ENCODE measurements around the gene KRTAP4-3. TPM values are rescaled to one million over a fixed set of nuclear protein-coding genes. Genes with fewer than 3 reads are reported as not detected.

KRTAP4-3 gene
- total RNA-seq, 1 donor from 2014 or later: not detected

GRCh38 chr17:41178843-41179616 is 11.0 kb upstream of the KRTAP4-3 start:
- H3K4me3 Mint-ChIP-seq (ENCODE audit: low read depth): no peak overlapping the region
- peaks cover 6% of the 10 kb centered on the region for H3K4me1 Mint-ChIP-seq (ENCODE audit: low read depth)
- H3K9me3 Mint-ChIP-seq (ENCODE audit: low read depth): no peaks in the 10 kb centered on the region
- no peak overlapping the region for H3K27ac Mint-ChIP-seq
- DNase-seq (ENCODE audit: low spot score, unreplicated experiment): no peak
- peaks cover 27% of the 10 kb centered on the region for H3K27me3 Mint-ChIP-seq
- no peaks in the 10 kb centered on the region for H3K36me3 Mint-ChIP-seq (ENCODE audit: insufficient read depth)
- TF ChIP-seq, protein P1, sequence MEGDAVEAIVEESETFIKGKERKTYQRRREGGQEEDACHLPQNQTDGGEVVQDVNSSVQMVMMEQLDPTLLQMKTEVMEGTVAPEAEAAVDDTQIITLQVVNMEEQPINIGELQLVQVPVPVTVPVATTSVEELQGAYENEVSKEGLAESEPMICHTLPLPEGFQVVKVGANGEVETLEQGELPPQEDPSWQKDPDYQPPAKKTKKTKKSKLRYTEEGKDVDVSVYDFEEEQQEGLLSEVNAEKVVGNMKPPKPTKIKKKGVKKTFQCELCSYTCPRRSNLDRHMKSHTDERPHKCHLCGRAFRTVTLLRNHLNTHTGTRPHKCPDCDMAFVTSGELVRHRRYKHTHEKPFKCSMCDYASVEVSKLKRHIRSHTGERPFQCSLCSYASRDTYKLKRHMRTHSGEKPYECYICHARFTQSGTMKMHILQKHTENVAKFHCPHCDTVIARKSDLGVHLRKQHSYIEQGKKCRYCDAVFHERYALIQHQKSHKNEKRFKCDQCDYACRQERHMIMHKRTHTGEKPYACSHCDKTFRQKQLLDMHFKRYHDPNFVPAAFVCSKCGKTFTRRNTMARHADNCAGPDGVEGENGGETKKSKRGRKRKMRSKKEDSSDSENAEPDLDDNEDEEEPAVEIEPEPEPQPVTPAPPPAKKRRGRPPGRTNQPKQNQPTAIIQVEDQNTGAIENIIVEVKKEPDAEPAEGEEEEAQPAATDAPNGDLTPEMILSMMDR (IDR thresholded peaks at IDR 0.05; ENCODE audit: unreplicated experiment): no peak

DNA sequence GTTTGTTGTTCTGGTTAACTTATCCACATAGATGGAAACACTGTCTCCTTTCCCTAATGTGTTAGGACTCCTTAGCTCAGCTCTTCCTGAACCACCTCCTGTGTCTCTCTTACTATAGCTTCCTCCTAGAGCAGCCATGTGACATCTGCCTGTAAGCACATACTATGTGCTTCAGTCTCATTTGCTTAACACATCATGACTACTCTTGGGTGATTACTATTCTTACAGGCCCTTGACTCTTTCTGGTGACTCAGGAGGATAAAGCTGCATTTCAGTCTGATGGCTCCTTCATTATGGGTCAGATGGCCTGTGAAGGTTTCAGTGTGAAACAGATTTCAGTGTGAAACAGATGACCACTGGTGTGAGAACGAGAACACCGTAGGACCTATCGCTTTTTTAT is 10.3 kb upstream of the KRTAP4-3 start:
- no peak for DNase-seq (ENCODE audit: low spot score, unreplicated experiment)
- Mint-ChIP-seq H3K9me3 (ENCODE audit: low read depth) (no peaks in the 10 kb centered on the region), H3K4me3 (ENCODE audit: low read depth) (no peak overlapping the region)

GRCh38 chr17:41177727-41178271 is 9.8 kb upstream of the KRTAP4-3 start, which contains the start of gene KRTAP4-2:
TSS of gene KRTAP4-2 (minus strand) at chr17:41178221. CDS start at chr17:41178164, 57 bp downstream.
- TF ChIP-seq, protein P1 (IDR thresholded peaks at IDR 0.05; ENCODE audit: unreplicated experiment): no peak
- H3K27me3 Mint-ChIP-seq: peaks cover 26% of the 10 kb centered on the region
- no peaks in the 10 kb centered on the region for H3K9me3 Mint-ChIP-seq (ENCODE audit: low read depth)
- DNase-seq (ENCODE audit: low spot score, unreplicated experiment): no peak
- no peak within 1 kb of the TSS for H3K27ac Mint-ChIP-seq
- peaks cover 3% of the 10 kb centered on the region for H3K4me1 Mint-ChIP-seq (ENCODE audit: low read depth)
- H3K4me3 Mint-ChIP-seq (ENCODE audit: low read depth): no peak within 1 kb of the TSS
- no peaks in the 10 kb centered on the region for H3K36me3 Mint-ChIP-seq (ENCODE audit: insufficient read depth)

More for the DNA sequence above, 10.3 kb upstream of the KRTAP4-3 start:
- TF ChIP-seq, protein P1 (IDR thresholded peaks at IDR 0.05; ENCODE audit: unreplicated experiment): no peak
- Mint-ChIP-seq H3K27ac (no peak overlapping the region), H3K4me1 (ENCODE audit: low read depth) (peaks cover 4% of the 10 kb centered on the region), H3K27me3 (peaks cover 26% of the 10 kb centered on the region), H3K36me3 (ENCODE audit: insufficient read depth) (no peaks in the 10 kb centered on the region)

- Mint-ChIP-seq H3K4me3 (ENCODE audit: low read depth) (no peak overlapping the region), H3K27me3 (peaks cover 28% of the 10 kb centered on the region), H3K9me3 (ENCODE audit: low read depth) (no peaks in the 10 kb centered on the region), H3K27ac (no peak overlapping the region), H3K4me1 (ENCODE audit: low read depth) (no peaks in the 10 kb centered on the region), H3K36me3 (ENCODE audit: insufficient read depth) (no peaks in the 10 kb centered on the region)
- TF ChIP-seq, protein P1 (IDR thresholded peaks at IDR 0.05; ENCODE audit: unreplicated experiment): no peak
- no peak for DNase-seq (ENCODE audit: low spot score, unreplicated experiment)
These were observed 8.8 kb upstream of the KRTAP4-3 start for GRCh38 chr17:41176744-41177387.

DNA sequence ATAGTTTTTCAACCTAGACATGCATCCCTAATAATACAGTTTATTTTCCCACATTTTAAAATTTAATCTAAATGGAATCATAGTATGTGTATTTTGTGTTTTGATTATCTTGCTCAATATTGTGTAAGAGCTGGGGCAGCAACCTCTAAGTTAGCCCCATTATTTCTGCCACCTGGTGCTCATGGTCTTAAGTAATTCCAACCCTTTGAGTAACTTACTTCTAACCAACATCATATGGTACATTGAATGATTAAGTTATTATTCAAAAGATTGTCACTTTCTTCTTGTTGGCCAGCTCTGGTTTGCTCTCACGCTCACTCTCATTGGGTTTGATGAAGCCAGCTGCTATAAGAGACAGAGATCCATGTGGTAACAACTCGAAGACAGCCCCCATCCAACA is 3.9 kb upstream of the KRTAP4-3 start:
- peaks cover 18% of the 10 kb centered on the region for H3K27me3 Mint-ChIP-seq
- no peaks in the 10 kb centered on the region for H3K4me1 Mint-ChIP-seq (ENCODE audit: low read depth)
- TF ChIP-seq, protein P1 (IDR thresholded peaks at IDR 0.05; ENCODE audit: unreplicated experiment): no peak
- no peaks in the 10 kb centered on the region for H3K9me3 Mint-ChIP-seq (ENCODE audit: low read depth)
- no peaks in the 10 kb centered on the region for H3K36me3 Mint-ChIP-seq (ENCODE audit: insufficient read depth)
- DNase-seq (ENCODE audit: low spot score, unreplicated experiment): no peak
- no peak overlapping the region for H3K27ac Mint-ChIP-seq
- H3K4me3 Mint-ChIP-seq (ENCODE audit: low read depth): no peak overlapping the region

Data from progenitor cell of endocrine pancreas (in vitro differentiated cells).